Effector memory CD8-positive, alpha-beta T cell (primary cell): ENCODE results near the gene POLR2H.

Experiments
- ATAC-seq: fragments of 150-1000 bp; cut with Tn5 transposase; replicated peaks from 2 replicates; pipeline ENCODE4 v1.10.0; 2021; ENCODE audit warnings: mild to moderate bottlenecking, moderate library complexity
- DNase-seq, 3 experiments: peaks; one replicate each; pipeline ENCODE4 v3.0.0; 2021
- H3K27ac Mint-ChIP-seq, 2 donors: one replicate each; pipeline ENCODE4 v1.8.0; 2022; ENCODE audit warnings: mild to moderate bottlenecking in 2 of 2, mixed read lengths in 2 of 2, moderate library complexity in 2 of 2
- H3K27me3 Mint-ChIP-seq, 2 donors: one replicate each; pipeline ENCODE4 v1.8.0; 2022; ENCODE audit warnings: mixed read lengths in 2 of 2
- H3K36me3 Mint-ChIP-seq: one replicate; pipeline ENCODE4 v1.8.0; 2022; ENCODE audit warnings: mild to moderate bottlenecking, moderate library complexity, mixed read lengths; ENCODE audit not compliant: insufficient read depth
- H3K4me1 Mint-ChIP-seq, 2 donors: one replicate each; pipeline ENCODE4 v1.8.0; 2022; ENCODE audit warnings: low read depth in 2 of 2, mixed read lengths in 2 of 2
- H3K4me3 Mint-ChIP-seq, 2 donors: one replicate each; pipeline ENCODE4 v1.8.0; 2022; ENCODE audit warnings: mild to moderate bottlenecking in 2 of 2, mixed read lengths in 2 of 2, moderate library complexity in 2 of 2
- H3K9me3 Mint-ChIP-seq, 2 donors: one replicate each; pipeline ENCODE4 v1.8.0; 2022; ENCODE audit warnings: mixed read lengths in 2 of 2

Gene POLR2H

DNA sequence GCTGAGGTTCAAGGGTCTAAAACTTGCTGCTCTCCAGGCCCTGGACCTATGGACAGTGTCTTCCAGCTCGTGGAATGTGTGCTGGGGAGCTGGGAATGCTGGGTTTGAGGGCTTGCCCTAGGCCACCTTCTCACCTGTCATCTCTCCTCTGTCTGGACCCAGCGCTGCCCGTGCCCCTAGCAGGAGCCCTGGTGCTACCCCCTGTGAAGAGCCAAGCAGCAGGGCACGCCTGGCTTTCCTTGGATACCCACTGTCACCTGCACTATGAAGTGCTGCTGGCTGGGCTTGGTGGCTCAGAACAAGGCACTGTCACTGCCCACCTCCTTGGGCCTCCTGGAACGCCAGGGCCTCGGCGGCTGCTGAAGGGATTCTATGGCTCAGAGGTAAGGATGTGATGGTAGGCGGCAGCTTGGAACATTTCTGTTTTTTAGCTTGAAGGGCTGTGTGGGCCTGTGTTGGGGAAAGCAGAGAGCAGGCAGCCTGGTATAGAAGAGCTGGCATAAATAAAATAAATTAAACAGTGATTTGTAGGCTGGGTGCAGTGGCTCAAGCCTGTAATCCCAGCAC, 23.4 kb downstream of the POLR2H start:
- no peak for ATAC-seq
- Mint-ChIP-seq H3K27me3 (peaks cover 64 to 95% of the 10 kb centered on the region in 2 donors), H3K36me3 (peaks cover 2% of the 10 kb centered on the region), H3K4me3 (no peak overlapping the region), H3K27ac (no peak overlapping the region), H3K4me1 (peaks cover 6% of the 10 kb centered on the region in 2 donors), H3K9me3 (no peaks in the 10 kb centered on the region)
- no peak for DNase-seq

DNA sequence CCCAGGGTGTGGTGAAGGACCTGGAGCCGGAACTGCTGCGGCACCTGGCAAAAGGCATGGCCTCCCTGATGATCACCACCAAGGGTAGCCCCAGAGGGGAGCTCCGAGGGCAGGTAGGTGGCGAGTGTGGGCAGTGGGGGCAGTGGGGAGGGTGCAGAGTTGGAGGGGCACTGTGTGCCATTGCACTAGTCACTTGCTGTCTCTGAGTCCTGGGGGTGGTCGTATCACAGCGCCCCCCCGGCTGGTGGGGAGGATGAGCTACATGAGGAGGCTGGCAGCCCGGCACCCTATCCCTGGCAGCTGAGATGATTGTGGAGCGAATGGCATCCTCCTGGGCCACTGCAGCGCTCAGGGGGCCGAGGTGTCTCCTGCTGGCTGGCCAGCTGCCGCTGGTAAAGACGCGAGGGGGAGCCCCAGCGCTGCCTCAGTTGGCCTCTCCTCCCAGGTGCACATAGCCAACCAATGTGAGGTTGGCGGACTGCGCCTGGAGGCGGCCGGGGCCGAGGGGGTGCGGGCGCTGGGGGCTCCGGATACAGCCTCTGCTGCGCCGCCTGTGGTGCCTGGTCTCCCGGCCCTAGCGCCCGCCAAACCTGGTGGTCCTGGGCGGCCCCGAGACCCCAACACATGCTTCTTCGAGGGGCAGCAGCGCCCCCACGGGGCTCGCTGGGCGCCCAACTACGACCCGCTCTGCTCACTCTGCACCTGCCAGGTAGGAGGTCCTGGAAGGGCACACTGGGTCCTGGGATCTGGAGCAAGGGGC, 24.7 kb downstream of the POLR2H start:
- Mint-ChIP-seq H3K27me3 (peaks cover 64 to 100% of the 10 kb centered on the region in 2 donors), H3K4me1 (peaks cover 1 to 2% of the 10 kb centered on the region in 2 donors), H3K9me3 (no peaks in the 10 kb centered on the region), H3K27ac (no peak overlapping the region), H3K36me3 (no peaks in the 10 kb centered on the region), H3K4me3 (no peak overlapping the region)
- no peak for ATAC-seq
- DNase-seq: no peak

DNA sequence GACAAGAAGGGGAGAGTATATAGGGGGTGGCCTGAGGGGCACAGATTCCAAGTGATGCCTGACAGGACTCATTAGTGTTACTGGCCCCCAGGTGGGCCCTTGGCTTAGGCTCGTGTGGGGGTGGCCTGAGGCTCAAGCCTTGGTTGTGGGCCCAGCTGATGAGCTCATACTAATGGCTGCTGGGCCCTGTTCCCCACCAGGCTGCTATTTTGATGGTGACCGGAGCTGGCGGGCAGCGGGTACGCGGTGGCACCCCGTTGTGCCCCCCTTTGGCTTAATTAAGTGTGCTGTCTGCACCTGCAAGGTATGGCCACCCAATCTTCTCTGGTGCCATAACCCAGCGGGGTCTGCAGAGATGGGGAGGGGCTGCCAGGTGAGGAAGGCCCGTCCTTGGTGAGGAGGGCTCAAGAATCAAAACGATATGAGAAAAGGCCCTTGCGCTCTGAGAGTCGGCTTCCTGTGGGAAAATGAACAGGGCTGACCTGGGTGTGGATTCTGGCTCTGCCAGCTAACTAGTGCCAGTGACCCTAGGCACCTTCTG, 25.7 kb downstream of the POLR2H start:
- Mint-ChIP-seq H3K4me3 (no peak overlapping the region), H3K9me3 (no peaks in the 10 kb centered on the region), H3K36me3 (no peaks in the 10 kb centered on the region), H3K27ac (no peak overlapping the region), H3K4me1 (no peaks in the 10 kb centered on the region), H3K27me3 (peaks cover 61 to 100% of the 10 kb centered on the region in 2 donors)
- DNase-seq (no peak), ATAC-seq (no peak)

DNA sequence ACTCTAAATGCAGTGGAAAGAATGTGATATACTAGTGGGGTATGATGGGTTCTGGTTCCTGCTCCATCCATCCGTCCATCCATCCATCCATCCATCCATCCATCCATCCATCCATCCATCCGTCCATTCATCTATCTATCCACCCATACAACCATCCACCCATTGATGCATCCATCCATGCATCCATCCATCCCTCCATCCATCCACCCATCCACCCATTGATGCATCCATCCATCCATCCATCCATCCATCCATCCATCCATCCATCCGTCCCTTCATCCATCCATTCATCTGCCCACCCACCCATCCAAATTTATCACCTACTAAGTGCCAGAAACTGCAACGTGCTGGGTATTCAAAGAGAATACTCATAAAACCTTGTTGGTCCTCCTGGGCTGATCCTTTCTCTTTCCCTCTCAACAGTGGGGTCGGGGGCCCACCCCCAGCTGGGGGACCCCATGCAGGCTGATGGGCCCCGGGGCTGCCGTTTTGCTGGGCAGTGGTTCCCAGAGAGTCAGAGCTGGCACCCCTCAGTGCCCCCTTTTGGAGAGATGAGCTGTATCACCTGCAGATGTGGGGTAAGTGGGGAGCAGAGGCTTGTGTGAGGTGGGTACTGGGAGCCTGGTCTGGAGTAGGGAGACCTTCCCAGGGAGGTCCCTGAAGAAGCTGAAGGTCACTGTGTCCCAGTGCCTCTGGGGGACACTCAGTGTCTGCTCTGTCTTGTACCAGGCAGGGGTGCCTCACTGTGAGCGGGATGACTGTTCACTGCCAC, 26.8 kb downstream of the POLR2H start:
- Mint-ChIP-seq H3K4me3 (no peak overlapping the region), H3K27me3 (peaks cover 52 to 92% of the 10 kb centered on the region in 2 donors), H3K4me1 (no peaks in the 10 kb centered on the region), H3K9me3 (no peaks in the 10 kb centered on the region), H3K36me3 (no peaks in the 10 kb centered on the region), H3K27ac (peak overlapping the region in 1 of 2 donors; percentile 27)
- no peak for ATAC-seq
- no peak for DNase-seq

DNA sequence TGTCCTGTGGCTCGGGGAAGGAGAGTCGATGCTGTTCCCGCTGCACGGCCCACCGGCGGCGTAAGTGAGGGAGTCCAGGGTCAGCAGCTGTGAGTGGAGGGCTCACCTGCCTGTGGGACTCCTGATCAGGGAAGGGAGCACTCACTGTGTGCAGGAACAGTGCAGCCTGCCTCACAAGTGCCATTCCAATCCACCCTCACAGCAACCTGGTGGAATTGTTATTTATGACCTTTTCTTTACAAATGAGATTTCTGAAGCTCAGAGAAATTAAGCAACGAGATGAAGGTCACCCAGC, 27.4 kb downstream of the POLR2H start:
- H3K9me3 Mint-ChIP-seq: no peaks in the 10 kb centered on the region
- no peak overlapping the region for H3K4me3 Mint-ChIP-seq
- peaks cover 52 to 87% of the 10 kb centered on the region in 2 donors for H3K27me3 Mint-ChIP-seq
- DNase-seq (no peak), ATAC-seq (no peak)
- no peaks in the 10 kb centered on the region for H3K4me1 Mint-ChIP-seq
- H3K27ac Mint-ChIP-seq: no peak overlapping the region
- no peaks in the 10 kb centered on the region for H3K36me3 Mint-ChIP-seq

DNA sequence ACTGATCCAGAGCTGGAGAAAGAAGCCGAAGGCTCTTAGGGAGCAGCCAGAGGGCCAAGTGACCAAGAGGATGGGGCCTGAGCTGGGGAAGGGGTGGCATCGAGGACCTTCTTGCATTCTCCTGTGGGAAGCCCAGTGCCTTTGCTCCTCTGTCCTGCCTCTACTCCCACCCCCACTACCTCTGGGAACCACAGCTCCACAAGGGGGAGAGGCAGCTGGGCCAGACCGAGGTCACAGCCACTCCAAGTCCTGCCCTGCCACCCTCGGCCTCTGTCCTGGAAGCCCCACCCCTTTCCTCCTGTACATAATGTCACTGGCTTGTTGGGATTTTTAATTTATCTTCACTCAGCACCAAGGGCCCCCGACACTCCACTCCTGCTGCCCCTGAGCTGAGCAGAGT, 27.9 kb downstream of the POLR2H start:
- H3K4me1 Mint-ChIP-seq: no peaks in the 10 kb centered on the region
- H3K36me3 Mint-ChIP-seq: no peaks in the 10 kb centered on the region
- DNase-seq (no peak), ATAC-seq (no peak)
- no peak overlapping the region for H3K27ac Mint-ChIP-seq
- H3K9me3 Mint-ChIP-seq: no peaks in the 10 kb centered on the region
- no peak overlapping the region for H3K4me3 Mint-ChIP-seq
- peaks cover 50 to 82% of the 10 kb centered on the region in 2 donors for H3K27me3 Mint-ChIP-seq

DNA sequence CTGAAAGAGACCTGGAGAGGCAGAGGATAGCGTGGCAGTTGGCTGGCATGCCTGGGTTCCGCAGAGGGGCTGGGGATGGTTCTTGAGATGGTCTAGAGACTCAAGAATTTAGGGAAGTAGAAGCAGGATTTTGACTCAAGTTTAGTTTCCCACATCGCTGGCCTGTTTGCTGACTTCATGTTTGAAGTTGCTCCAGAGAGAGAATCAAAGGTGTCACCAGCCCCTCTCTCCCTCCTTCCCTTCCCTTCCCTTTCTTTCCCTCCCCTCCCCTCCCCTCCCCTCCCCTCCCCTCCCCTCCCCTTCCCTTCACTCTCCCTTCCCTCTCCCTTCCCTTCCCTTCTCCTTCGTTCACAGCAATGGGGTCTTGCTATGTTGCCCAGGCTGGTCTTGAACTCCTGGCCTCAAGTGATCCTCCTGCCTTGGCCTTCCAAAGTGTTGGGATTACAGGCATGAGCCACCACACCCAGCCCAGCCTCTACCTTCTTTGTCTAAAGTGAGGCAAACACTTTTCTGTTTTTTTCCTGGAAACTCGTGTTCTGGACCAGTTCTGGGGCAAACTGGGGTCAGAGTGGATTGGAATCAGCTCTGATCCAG, 28.5 kb downstream of the POLR2H start:
- no peak for ATAC-seq
- H3K27me3 Mint-ChIP-seq: peaks cover 43 to 78% of the 10 kb centered on the region in 2 donors

DNA sequence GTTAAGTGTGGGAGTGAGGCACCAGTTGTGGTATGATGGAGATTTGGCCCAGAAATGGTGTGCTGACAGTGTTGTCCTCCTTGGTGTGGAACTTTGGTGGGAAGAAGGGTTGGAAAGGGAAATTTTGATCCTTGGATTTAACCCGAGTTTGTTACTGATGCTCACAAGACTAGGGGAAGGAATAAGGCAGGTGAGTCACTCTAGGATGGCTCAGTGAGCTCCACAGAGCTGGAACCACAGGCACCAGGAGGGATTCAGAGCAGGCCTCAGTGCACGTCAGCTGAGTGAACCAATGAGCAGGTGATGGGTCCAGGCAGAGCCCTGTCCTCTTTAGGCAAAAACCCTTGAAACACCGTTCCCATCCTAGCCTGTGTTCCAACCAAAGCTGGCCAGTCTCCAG, 29.8 kb downstream of the POLR2H start:
- no peaks in the 10 kb centered on the region for H3K9me3 Mint-ChIP-seq
- H3K4me3 Mint-ChIP-seq: no peak overlapping the region
- H3K4me1 Mint-ChIP-seq: no peaks in the 10 kb centered on the region
- H3K27ac Mint-ChIP-seq: no peak overlapping the region
- H3K27me3 Mint-ChIP-seq: peaks cover 36 to 72% of the 10 kb centered on the region in 2 donors
- no peaks in the 10 kb centered on the region for H3K36me3 Mint-ChIP-seq
- DNase-seq (no peak), ATAC-seq (no peak)

More for the DNA sequence above, 28.5 kb downstream of the POLR2H start:
- no peak for DNase-seq
- Mint-ChIP-seq H3K9me3 (no peaks in the 10 kb centered on the region), H3K4me3 (no peak overlapping the region), H3K4me1 (no peaks in the 10 kb centered on the region), H3K27ac (no peak overlapping the region), H3K36me3 (no peaks in the 10 kb centered on the region)

DNA sequence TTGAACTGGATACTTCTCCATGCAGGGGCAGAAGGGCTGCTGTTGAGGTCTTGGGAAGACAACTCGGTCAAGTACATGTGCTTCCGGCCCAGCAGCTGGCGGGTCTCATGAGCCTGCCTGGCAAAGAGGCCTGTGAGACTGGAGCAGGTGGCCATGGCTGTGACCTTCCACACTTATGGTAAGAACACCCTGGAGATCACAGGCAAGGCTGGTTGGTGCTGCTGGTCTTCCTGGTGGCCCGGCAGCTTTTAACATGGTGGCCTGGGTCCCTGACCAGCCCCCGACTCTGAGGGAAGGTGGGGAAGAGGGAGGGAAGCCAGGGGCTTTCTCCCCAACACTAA, 33.8 kb downstream of the POLR2H start:
- H3K4me1 Mint-ChIP-seq: no peaks in the 10 kb centered on the region

DNA sequence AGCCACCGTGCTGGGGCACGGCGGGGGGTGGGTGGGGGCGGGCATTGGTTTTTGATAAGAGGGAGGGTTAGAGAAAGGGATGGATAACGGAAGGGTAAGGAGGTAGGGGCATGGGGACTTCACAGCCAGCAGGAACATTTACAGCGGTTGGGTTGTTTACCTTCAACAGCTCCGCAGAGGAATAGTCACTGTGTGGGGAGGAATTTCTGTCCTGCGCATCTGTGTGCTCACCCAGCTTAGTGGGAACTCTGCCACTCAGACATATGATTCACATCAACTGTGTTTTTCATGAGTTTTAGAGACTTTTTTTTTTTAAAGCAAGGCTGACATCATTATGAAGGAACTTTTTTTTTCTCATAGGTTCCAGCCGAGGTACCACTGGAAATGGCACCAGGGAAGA, 37.9 kb downstream of the POLR2H start:
- Mint-ChIP-seq H3K4me1 (no peaks in the 10 kb centered on the region), H3K36me3 (no peaks in the 10 kb centered on the region), H3K9me3 (no peaks in the 10 kb centered on the region), H3K4me3 (no peak overlapping the region), H3K27ac (no peak overlapping the region), H3K27me3 (peaks cover 40 to 69% of the 10 kb centered on the region in 2 donors)
- no peak for ATAC-seq
- no peak for DNase-seq

More for the DNA sequence above, 33.8 kb downstream of the POLR2H start:
- ATAC-seq (no peak), DNase-seq (no peak)
- Mint-ChIP-seq H3K9me3 (no peaks in the 10 kb centered on the region), H3K4me3 (no peak overlapping the region), H3K36me3 (no peaks in the 10 kb centered on the region), H3K27ac (no peak overlapping the region), H3K27me3 (peaks cover 35 to 50% of the 10 kb centered on the region in 2 donors)

DNA sequence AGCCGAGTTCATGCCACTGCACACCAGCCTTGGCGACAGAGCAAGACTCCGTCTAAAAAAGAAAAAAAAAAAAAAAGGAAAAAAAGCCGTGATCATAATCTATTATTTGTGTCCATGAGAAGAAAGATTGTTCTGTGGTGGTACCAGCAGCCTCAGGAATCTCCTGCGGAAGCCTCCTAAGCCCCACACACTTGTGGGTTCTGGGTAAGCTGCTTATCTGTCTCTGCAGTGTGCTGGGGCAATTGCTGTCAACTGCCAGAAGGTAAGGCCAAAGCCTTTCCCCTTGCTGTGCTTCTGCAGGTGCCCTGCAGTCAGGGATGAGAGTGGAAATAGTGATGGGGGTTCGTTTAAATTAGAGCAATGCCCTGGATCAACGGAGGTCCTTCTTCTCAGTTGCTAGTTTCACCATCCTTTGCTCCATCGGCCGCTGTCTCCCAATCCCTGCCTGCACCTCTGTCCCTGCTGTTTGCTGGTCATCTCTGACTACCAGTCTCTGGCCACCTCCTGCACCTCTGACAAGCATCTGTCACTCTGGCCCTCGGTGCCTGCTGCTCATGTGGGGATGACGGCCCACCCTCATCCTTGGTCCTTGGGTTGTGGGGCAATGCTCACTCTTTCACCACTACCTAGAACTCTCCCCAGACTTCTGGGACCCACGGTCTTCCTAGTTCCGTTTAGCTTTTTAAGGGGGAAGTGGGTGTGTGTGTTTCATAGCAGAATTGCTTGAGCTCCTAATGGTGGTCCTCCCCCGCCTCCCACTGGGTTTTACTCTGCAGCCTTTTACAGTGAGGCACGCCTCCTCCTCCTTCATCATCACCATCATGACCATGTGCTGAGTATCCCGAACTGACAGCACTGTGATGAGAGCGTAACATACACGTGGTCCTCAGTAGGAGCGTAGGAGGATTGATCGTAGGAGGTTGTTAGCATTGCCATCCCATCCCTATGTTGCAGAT, 43.8 kb downstream of the POLR2H start:
- ATAC-seq (no peak), DNase-seq (no peak)

DNA sequence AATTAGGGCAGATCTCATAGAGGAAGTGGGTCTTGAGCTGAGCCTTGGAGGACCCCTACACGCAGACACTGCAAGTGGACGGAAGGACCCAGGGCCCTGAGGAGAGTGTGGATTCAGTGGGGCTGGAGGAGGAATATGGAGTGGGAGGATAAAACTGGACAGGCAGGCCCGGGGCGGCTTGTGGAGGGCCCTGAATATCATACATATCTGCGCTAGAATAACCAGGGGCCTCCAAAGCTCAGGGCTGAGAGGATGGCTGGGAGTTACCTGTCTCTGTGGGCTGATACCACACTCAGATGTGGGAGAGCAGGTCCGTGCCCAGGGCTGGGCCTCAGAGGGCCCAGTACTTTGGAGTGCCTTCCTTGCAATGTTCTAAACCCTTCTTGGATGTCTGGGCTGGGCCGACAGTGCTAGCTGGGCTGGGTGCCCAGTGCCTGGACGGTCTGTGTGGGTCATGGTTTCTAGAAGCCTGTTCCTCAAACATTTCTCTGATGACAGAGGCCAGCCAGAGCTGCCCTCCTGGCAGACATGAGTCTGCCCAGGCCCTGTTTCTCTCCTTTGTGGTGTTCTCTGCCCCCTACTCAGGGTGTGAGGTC, 47.9 kb downstream of the POLR2H start:
- Mint-ChIP-seq H3K4me3 (no peak overlapping the region), H3K4me1 (no peaks in the 10 kb centered on the region), H3K27ac (no peak overlapping the region), H3K9me3 (no peaks in the 10 kb centered on the region), H3K36me3 (no peaks in the 10 kb centered on the region), H3K27me3 (peaks cover 25 to 54% of the 10 kb centered on the region in 2 donors)
- ATAC-seq: no peak
- DNase-seq: no peak

More for the DNA sequence above, 43.8 kb downstream of the POLR2H start:
- H3K27ac Mint-ChIP-seq: no peak overlapping the region
- H3K36me3 Mint-ChIP-seq: no peaks in the 10 kb centered on the region
- peaks cover 24 to 68% of the 10 kb centered on the region in 2 donors for H3K27me3 Mint-ChIP-seq
- no peak overlapping the region for H3K4me3 Mint-ChIP-seq
- no peaks in the 10 kb centered on the region for H3K9me3 Mint-ChIP-seq
- no peaks in the 10 kb centered on the region for H3K4me1 Mint-ChIP-seq
